GM12878 (cell line): ENCODE results near the gene NOD2. TPM values are rescaled to one million over a fixed set of nuclear protein-coding genes. Genes with fewer than 3 reads are reported as not detected.

Experiments
- BACH1 ChIP-seq: fragments of 450-650 bp; IDR thresholded peaks from 2 replicates; pipeline ENCODE4 v1.6.1; 2017; ENCODE audit warnings: mild to moderate bottlenecking, borderline replicate concordance
- BHLHE40 ChIP-seq, 2 experiments: fragments of 450-650 bp in 1 of 2; IDR thresholded peaks; 2 replicates each; pipeline ENCODE4 v1.6.1; 2011 to 2017; ENCODE audit warnings: low read depth in 2 of 2, borderline replicate concordance in 1 of 2, improper control_type of control experiment in 1 of 2, low read length in 1 of 2, mild to moderate bottlenecking in 1 of 2
- CHD1 ChIP-seq: IDR thresholded peaks from 2 replicates; pipeline ENCODE4 v1.6.1; 2012; ENCODE audit warnings: low read depth, low read length, improper control_type of control experiment
- CREM ChIP-seq: IDR thresholded peaks from 2 replicates; pipeline ENCODE4 v1.6.1; 2014; ENCODE audit warnings: antibody characterized with exemption, low read depth
- MYB ChIP-seq: fragments of 150-350 bp; IDR thresholded peaks from 2 replicates; pipeline ENCODE4 v1.6.1; 2014; ENCODE audit warnings: mild to moderate bottlenecking, low read depth, low read length, borderline replicate concordance
- POLR2A ChIP-seq: IDR thresholded peaks from 2 replicates; pipeline ENCODE4 v1.6.1; 2011; ENCODE audit warnings: low read depth, mild to moderate bottlenecking, low read length
- POLR2AphosphoS5 ChIP-seq: IDR thresholded peaks from 2 replicates; pipeline ENCODE4 v1.6.1; 2011; ENCODE audit warnings: mild to moderate bottlenecking, low read length, inconsistent platforms
- RAD21 ChIP-seq: IDR thresholded peaks from 2 replicates; pipeline ENCODE4 v1.6.1; 2011; ENCODE audit warnings: mild to moderate bottlenecking, low read depth, low read length, moderate library complexity; ENCODE audit not compliant: insufficient read depth
- RCOR1 ChIP-seq: conservative IDR thresholded peaks from 2 replicates; pipeline ENCODE4 v1.6.1; 2012; ENCODE audit warnings: low read depth, low read length, improper control_type of control experiment
- SMC3 ChIP-seq: IDR thresholded peaks from 2 replicates; pipeline ENCODE4 v1.6.1; 2011; ENCODE audit warnings: low read length, improper control_type of control experiment, borderline replicate concordance
- SREBF2 ChIP-seq: IDR thresholded peaks from 2 replicates; pipeline ENCODE4 v1.6.1; 2012; ENCODE audit warnings: mild to moderate bottlenecking, low read length
- polyA plus RNA-seq, 11 experiments: library from polyadenylated mRNA; depleted of rRNA in 4 of 11; unstranded in 6 of 11; stranded (reverse) in 5 of 11; fragments of >200 nt; fragmentation: Nextera tagmentation in 4 of 11; fragmentation: Illumina TruSeq in 1 of 11; extraction: Ambion mirVana in 4 of 11; extraction: Trizol in 1 of 11; gene quantifications; 1 replicate in 1 of 11; 2 replicates in 10 of 11; pipeline versions ENCODE4 v1.2.1 to v1.2.3, GENCODE V29; 2011 to 2016; ENCODE audit warnings: inconsistent platforms in 2 of 11, missing spikeins in 2 of 11, low read depth in 1 of 11
- total RNA-seq, 4 experiments: library from RNA; depleted of rRNA in 3 of 4; stranded (reverse); fragments of >200 nt in 3 of 4; fragmentation: Illumina TruSeq in 1 of 4; extraction: Trizol in 1 of 4; gene quantifications; 2 replicates each; pipeline versions ENCODE4 v1.2.1 to v1.2.3, GENCODE V29; 2013 to 2021
- TF ChIP-seq, protein P1 (sequence below): fragments of 450-650 bp; IDR thresholded peaks from 2 replicates; pipeline ENCODE4 v1.6.1; 2016; ENCODE audit warnings: mild to moderate bottlenecking
- TF ChIP-seq, protein P2 (sequence below): IDR thresholded peaks from 2 replicates; pipeline ENCODE4 v1.6.1; 2012; ENCODE audit warnings: low read depth, low read length, improper control_type of control experiment
- TF ChIP-seq, protein P3 (sequence below): IDR thresholded peaks from 2 replicates; pipeline ENCODE4 v1.6.1; 2011; ENCODE audit warnings: borderline replicate concordance, low read depth, mild to moderate bottlenecking, moderate library complexity, low read length; ENCODE audit not compliant: insufficient read depth, poor library complexity, severe bottlenecking
- TF ChIP-seq, protein P4 (sequence below): fragments of 450-650 bp; IDR thresholded peaks from 2 replicates; pipeline ENCODE4 v1.6.1; 2017; ENCODE audit warnings: low read depth, mild to moderate bottlenecking, moderate library complexity
- TF ChIP-seq, protein P5 (sequence below): fragments of 450-650 bp; IDR thresholded peaks from 2 replicates; pipeline ENCODE4 v1.6.1; 2017; ENCODE audit warnings: mild to moderate bottlenecking, moderate library complexity
- TF ChIP-seq, protein P6 (sequence below): fragments of 150-350 bp; IDR thresholded peaks from 2 replicates; pipeline ENCODE4 v1.6.1; 2014; ENCODE audit warnings: mild to moderate bottlenecking, low read depth, low read length

NOD2 gene
- total and polyA plus RNA-seq, 10 of the 15 experiments (the other 5 are each of a cell fraction or from before 2014, with no cell fraction given), result 1.0 to 18.6 (median 6.7) TPM

DNA sequence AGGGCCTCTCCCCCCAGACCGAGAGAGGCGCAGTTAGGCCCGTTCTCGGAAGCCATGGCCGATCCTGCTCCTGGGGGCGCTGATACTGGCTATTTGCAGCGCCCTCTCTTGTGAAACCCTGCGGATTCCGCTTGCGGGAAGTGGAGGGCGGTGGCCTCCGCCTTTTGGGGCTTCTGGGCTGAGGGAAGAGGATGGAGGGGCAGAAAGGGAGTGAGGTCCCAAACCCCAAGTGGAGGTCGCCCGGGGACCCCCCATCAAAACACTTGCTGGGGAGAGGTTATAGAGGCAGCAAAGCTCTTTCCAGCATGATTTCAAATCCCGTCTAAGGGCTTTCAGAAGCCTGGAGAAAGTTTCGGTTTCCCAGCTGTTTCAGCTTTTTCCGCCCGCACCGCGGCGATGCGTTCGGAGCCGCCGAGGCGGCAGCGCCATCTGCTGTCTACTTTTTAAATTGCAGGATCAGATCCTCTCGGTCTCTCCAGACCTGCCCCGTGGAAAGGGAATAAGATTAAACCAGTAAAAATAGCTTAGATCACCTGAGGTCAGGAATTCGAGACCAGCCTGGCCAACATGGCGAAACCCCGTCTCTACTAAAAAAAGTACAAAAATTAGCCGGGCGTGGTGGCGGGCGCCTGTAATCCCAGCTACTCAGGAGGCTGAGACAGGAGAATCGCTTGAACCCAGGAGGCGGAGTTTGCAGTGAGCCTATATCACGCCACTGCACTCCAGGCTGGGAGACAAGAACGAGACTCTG is 28.1 kb upstream of the NOD2 start (continued):
- TF ChIP-seq CREM (no peak), RCOR1 (no peak), SMC3 (peak; percentile 78), POLR2AphosphoS5 (no peak), BACH1 (no peak), SREBF2 (no peak), POLR2A (no peak), RAD21 (peak; percentile 83), MYB (no peak), BHLHE40 (IDR thresholded peaks at IDR 0.05; ENCODE audit: borderline replicate concordance in 1 of 2, low read depth in 2 of 2, low read length in 1 of 2) (0 out of 4 replicates have a peak, but pooled peaks of 1 of the 2 experiments have one; percentile 27), CHD1 (no peak)
- TF ChIP-seq, protein P1, sequence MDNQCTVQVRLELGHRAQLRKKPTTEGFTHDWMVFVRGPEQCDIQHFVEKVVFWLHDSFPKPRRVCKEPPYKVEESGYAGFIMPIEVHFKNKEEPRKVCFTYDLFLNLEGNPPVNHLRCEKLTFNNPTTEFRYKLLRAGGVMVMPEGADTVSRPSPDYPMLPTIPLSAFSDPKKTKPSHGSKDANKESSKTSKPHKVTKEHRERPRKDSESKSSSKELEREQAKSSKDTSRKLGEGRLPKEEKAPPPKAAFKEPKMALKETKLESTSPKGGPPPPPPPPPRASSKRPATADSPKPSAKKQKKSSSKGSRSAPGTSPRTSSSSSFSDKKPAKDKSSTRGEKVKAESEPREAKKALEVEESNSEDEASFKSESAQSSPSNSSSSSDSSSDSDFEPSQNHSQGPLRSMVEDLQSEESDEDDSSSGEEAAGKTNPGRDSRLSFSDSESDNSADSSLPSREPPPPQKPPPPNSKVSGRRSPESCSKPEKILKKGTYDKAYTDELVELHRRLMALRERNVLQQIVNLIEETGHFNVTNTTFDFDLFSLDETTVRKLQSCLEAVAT, result peak; percentile 52; the same call in 1 of the 2 replicates
- TF ChIP-seq, protein P2, sequence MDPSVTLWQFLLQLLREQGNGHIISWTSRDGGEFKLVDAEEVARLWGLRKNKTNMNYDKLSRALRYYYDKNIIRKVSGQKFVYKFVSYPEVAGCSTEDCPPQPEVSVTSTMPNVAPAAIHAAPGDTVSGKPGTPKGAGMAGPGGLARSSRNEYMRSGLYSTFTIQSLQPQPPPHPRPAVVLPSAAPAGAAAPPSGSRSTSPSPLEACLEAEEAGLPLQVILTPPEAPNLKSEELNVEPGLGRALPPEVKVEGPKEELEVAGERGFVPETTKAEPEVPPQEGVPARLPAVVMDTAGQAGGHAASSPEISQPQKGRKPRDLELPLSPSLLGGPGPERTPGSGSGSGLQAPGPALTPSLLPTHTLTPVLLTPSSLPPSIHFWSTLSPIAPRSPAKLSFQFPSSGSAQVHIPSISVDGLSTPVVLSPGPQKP, result no peak
- TF ChIP-seq, protein P3, sequence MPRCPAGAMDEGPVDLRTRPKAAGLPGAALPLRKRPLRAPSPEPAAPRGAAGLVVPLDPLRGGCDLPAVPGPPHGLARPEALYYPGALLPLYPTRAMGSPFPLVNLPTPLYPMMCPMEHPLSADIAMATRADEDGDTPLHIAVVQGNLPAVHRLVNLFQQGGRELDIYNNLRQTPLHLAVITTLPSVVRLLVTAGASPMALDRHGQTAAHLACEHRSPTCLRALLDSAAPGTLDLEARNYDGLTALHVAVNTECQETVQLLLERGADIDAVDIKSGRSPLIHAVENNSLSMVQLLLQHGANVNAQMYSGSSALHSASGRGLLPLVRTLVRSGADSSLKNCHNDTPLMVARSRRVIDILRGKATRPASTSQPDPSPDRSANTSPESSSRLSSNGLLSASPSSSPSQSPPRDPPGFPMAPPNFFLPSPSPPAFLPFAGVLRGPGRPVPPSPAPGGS, result no peak
- TF ChIP-seq, protein P4, sequence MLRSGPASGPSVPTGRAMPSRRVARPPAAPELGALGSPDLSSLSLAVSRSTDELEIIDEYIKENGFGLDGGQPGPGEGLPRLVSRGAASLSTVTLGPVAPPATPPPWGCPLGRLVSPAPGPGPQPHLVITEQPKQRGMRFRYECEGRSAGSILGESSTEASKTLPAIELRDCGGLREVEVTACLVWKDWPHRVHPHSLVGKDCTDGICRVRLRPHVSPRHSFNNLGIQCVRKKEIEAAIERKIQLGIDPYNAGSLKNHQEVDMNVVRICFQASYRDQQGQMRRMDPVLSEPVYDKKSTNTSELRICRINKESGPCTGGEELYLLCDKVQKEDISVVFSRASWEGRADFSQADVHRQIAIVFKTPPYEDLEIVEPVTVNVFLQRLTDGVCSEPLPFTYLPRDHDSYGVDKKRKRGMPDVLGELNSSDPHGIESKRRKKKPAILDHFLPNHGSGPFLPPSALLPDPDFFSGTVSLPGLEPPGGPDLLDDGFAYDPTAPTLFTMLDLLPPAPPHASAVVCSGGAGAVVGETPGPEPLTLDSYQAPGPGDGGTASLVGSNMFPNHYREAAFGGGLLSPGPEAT, result 0 out of 2 replicates have a peak, but pooled peaks have one; percentile 25
- TF ChIP-seq, protein P5, sequence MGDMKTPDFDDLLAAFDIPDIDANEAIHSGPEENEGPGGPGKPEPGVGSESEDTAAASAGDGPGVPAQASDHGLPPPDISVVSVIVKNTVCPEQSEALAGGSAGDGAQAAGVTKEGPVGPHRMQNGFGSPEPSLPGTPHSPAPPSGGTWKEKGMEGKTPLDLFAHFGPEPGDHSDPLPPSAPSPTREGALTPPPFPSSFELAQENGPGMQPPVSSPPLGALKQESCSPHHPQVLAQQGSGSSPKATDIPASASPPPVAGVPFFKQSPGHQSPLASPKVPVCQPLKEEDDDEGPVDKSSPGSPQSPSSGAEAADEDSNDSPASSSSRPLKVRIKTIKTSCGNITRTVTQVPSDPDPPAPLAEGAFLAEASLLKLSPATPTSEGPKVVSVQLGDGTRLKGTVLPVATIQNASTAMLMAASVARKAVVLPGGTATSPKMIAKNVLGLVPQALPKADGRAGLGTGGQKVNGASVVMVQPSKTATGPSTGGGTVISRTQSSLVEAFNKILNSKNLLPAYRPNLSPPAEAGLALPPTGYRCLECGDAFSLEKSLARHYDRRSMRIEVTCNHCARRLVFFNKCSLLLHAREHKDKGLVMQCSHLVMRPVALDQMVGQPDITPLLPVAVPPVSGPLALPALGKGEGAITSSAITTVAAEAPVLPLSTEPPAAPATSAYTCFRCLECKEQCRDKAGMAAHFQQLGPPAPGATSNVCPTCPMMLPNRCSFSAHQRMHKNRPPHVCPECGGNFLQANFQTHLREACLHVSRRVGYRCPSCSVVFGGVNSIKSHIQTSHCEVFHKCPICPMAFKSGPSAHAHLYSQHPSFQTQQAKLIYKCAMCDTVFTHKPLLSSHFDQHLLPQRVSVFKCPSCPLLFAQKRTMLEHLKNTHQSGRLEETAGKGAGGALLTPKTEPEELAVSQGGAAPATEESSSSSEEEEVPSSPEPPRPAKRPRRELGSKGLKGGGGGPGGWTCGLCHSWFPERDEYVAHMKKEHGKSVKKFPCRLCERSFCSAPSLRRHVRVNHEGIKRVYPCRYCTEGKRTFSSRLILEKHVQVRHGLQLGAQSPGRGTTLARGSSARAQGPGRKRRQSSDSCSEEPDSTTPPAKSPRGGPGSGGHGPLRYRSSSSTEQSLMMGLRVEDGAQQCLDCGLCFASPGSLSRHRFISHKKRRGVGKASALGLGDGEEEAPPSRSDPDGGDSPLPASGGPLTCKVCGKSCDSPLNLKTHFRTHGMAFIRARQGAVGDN, result no peak
- TF ChIP-seq, protein P6, sequence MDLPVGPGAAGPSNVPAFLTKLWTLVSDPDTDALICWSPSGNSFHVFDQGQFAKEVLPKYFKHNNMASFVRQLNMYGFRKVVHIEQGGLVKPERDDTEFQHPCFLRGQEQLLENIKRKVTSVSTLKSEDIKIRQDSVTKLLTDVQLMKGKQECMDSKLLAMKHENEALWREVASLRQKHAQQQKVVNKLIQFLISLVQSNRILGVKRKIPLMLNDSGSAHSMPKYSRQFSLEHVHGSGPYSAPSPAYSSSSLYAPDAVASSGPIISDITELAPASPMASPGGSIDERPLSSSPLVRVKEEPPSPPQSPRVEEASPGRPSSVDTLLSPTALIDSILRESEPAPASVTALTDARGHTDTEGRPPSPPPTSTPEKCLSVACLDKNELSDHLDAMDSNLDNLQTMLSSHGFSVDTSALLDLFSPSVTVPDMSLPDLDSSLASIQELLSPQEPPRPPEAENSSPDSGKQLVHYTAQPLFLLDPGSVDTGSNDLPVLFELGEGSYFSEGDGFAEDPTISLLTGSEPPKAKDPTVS, result 0 out of 2 replicates have a peak, but pooled peaks have one; percentile 20
